Gastrocnemius medialis (tissue), 4 donors: ENCODE data around the gene MPPED1.

ENCODE experiments used
- POLR2A ChIP-seq, 2 donors: fragments of 450-650 bp; IDR thresholded peaks; one replicate each; pipeline ENCODE4 v1.6.1; 2017; ENCODE audit warnings: antibody characterized with exemption in 2 of 2, mild to moderate bottlenecking in 2 of 2, moderate library complexity in 2 of 2
- TF ChIP-seq, protein P1 (sequence below), 5 experiments: fragments of 450-650 bp in 3 of 5; fragments of 200-600 bp in 2 of 5; sonication (generic) in 2 of 5; IDR thresholded peaks in 4 of 5; conservative IDR thresholded peaks in 1 of 5; 1 replicate in 4 of 5; 2 replicates in 1 of 5; pipeline ENCODE4 v1.5.1; 2016 to 2019; ENCODE audit warnings: antibody characterized with exemption in 5 of 5, mild to moderate bottlenecking in 3 of 5, moderate library complexity in 3 of 5

DNA sequence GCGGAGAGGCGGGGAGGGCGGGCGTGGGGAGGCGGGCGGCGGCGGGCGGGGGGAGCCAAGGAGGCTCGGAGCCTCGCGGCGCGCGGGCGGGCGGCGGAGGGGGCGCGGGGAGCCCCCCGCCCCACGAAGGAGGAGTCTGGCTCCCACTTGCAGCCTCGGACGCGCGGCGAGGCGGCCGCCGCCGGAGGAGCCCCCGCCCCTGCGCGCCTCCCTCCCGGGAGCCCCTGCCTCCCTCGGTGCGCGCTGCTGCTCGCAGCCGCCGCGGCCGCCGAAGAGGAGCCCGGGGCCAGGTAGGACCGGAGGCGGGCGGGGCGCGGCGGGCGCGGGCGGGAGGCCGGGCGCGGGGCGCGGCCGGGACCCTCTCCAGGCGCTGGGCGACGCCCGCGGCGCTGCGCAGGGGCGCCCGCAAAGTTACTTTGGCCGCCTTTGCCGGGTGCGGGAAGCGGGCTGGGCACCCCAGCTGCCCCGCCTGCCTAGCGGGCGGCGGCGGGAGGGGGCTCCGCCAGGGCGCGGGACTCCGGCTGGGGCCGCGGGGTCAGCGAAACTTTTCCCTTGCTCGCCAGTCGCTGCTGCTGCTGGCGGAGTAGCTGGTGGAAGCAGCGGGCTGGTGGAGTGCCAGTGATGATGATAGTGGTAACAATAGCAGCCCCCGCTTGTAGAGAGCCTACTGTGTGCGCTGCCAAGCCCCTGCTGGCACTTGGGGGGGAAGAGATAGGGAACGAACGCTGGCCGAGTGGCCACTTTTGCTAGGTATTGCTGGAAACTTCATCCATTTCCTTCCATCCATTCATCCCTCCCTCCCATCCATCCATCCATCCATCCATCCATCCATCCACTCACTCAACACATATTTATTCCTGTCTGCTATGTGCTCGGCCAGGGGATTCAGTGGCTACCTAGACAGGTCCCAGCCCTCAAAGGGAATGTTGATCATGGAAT, at the start of gene MPPED1:
- TF ChIP-seq, protein P1, sequence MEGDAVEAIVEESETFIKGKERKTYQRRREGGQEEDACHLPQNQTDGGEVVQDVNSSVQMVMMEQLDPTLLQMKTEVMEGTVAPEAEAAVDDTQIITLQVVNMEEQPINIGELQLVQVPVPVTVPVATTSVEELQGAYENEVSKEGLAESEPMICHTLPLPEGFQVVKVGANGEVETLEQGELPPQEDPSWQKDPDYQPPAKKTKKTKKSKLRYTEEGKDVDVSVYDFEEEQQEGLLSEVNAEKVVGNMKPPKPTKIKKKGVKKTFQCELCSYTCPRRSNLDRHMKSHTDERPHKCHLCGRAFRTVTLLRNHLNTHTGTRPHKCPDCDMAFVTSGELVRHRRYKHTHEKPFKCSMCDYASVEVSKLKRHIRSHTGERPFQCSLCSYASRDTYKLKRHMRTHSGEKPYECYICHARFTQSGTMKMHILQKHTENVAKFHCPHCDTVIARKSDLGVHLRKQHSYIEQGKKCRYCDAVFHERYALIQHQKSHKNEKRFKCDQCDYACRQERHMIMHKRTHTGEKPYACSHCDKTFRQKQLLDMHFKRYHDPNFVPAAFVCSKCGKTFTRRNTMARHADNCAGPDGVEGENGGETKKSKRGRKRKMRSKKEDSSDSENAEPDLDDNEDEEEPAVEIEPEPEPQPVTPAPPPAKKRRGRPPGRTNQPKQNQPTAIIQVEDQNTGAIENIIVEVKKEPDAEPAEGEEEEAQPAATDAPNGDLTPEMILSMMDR (IDR thresholded peaks at IDR 0.05 in 4 of 5, conservative IDR thresholded peaks at IDR 0.05 in 1 of 5): no peak
- TF ChIP-seq POLR2A (IDR thresholded peaks at IDR 0.05): no peak
